H9 (cell line): ENCODE measurements around the gene CFAP73. TPM values are rescaled to one million over a fixed set of nuclear protein-coding genes. Genes with fewer than 3 reads are reported as not detected.

Experiments used
- DNase-seq: peaks from one replicate; pipeline ENCODE4 v3.0.0-alpha.2; 2017
- H2AFZ ChIP-seq: one replicate; pipeline ENCODE4 v1.6.1; 2013; ENCODE audit warnings: mild to moderate bottlenecking, low read length, control low read depth, moderate library complexity
- H2AK5ac ChIP-seq: 2 replicates; pipeline ENCODE4 v1.6.1; 2013; ENCODE audit warnings: low read length, control low read depth, mixed read lengths; ENCODE audit not compliant: insufficient read length
- H2BK120ac ChIP-seq: one replicate; pipeline ENCODE4 v1.6.1; 2013; ENCODE audit warnings: low read depth, mild to moderate bottlenecking, low read length, control low read depth, inconsistent platforms; ENCODE audit not compliant: poor library complexity, severe bottlenecking
- H2BK12ac ChIP-seq: 2 replicates; pipeline ENCODE4 v1.6.1; 2013; ENCODE audit warnings: low read length, control low read depth, mixed read lengths, low read depth; ENCODE audit not compliant: insufficient read length
- H2BK15ac ChIP-seq: 2 replicates; pipeline ENCODE4 v1.6.1; 2013; ENCODE audit warnings: low read depth, low read length, control low read depth
- H2BK20ac ChIP-seq: one replicate; pipeline ENCODE4 v1.6.1; 2013; ENCODE audit warnings: low read depth, mild to moderate bottlenecking, low read length, control low read depth, inconsistent platforms; ENCODE audit not compliant: poor library complexity, severe bottlenecking
- H2BK5ac ChIP-seq: 2 replicates; pipeline ENCODE4 v1.6.1; 2013; ENCODE audit warnings: low read length, control low read depth, mixed read lengths; ENCODE audit not compliant: insufficient read length
- H3K14ac ChIP-seq: 2 replicates; pipeline ENCODE4 v1.6.1; 2013; ENCODE audit warnings: low read length, control low read depth; ENCODE audit not compliant: insufficient read depth
- H3K18ac ChIP-seq: 2 replicates; pipeline ENCODE4 v1.6.1; 2013; ENCODE audit warnings: low read depth, mild to moderate bottlenecking, mixed read lengths, low read length, control low read depth; ENCODE audit not compliant: insufficient read length
- H3K23ac ChIP-seq: 2 replicates; pipeline ENCODE4 v1.6.1; 2013; ENCODE audit warnings: low read length, control low read depth, mixed read lengths, low read depth; ENCODE audit not compliant: insufficient read length
- H3K23me2 ChIP-seq: 2 replicates; pipeline ENCODE4 v1.6.1; 2013; ENCODE audit warnings: low read depth, mild to moderate bottlenecking, mixed read lengths, low read length, control low read depth; ENCODE audit not compliant: insufficient read length, poor library complexity, severe bottlenecking
- H3K27ac ChIP-seq: 2 replicates; pipeline ENCODE4 v1.5.1; 2013; ENCODE audit warnings: low read length, control low read depth, mixed read lengths, low read depth; ENCODE audit not compliant: insufficient read length
- H3K27me3 ChIP-seq: 2 replicates; pipeline ENCODE4 v1.6.1; 2013; ENCODE audit warnings: low read length, control low read depth, inconsistent platforms; ENCODE audit not compliant: insufficient read depth
- H3K4ac ChIP-seq: 2 replicates; pipeline ENCODE4 v1.6.1; 2013; ENCODE audit warnings: low read depth, mild to moderate bottlenecking, control low read depth, inconsistent platforms, low read length, moderate library complexity
- H3K4me1 ChIP-seq: 2 replicates; pipeline ENCODE4 v1.6.1; 2013; ENCODE audit warnings: low read length, control low read depth, inconsistent platforms; ENCODE audit not compliant: insufficient read depth
- H3K4me2 ChIP-seq: 2 replicates; pipeline ENCODE4 v1.6.1; 2013; ENCODE audit warnings: low read length, control low read depth, mixed read lengths; ENCODE audit not compliant: insufficient read length, insufficient read depth
- H3K56ac ChIP-seq: 2 replicates; pipeline ENCODE4 v1.6.1; 2013; ENCODE audit warnings: low read depth, mild to moderate bottlenecking, mixed read lengths, low read length, control low read depth; ENCODE audit not compliant: insufficient read length
- H3K79me1 ChIP-seq: 2 replicates; pipeline ENCODE4 v1.6.1; 2013; ENCODE audit warnings: low read depth, mild to moderate bottlenecking, moderate library complexity, low read length, control low read depth, inconsistent platforms; ENCODE audit not compliant: insufficient read depth, poor library complexity, severe bottlenecking
- H3K79me2 ChIP-seq: 2 replicates; pipeline ENCODE4 v1.6.1; 2013; ENCODE audit warnings: low read length, control low read depth, inconsistent platforms; ENCODE audit not compliant: insufficient read depth
- H3K9ac ChIP-seq: 2 replicates; pipeline ENCODE4 v1.6.1; 2013; ENCODE audit warnings: low read length, control low read depth, mixed read lengths; ENCODE audit not compliant: insufficient read length; ENCODE audit errors: extremely low read depth
- H3K9me3 ChIP-seq: one replicate; pipeline ENCODE4 v1.6.1; 2013; ENCODE audit warnings: low read depth, low read length, inconsistent platforms; ENCODE audit not compliant: control insufficient read depth
- H3T11ph ChIP-seq: one replicate; pipeline ENCODE4 v1.6.1; 2013; ENCODE audit warnings: mild to moderate bottlenecking, low read length, control low read depth, inconsistent platforms
- H4K20me1 ChIP-seq: one replicate; pipeline ENCODE4 v1.6.1; 2013; ENCODE audit not compliant: control insufficient read depth, insufficient read length, insufficient read depth
- H4K5ac ChIP-seq: 2 replicates; pipeline ENCODE4 v1.6.1; 2013; ENCODE audit warnings: low read depth, mild to moderate bottlenecking, mixed read lengths, low read length, control low read depth; ENCODE audit not compliant: insufficient read length
- H4K8ac ChIP-seq: replicated peaks from 2 replicates; pipeline ENCODE4 v1.6.1; 2013; ENCODE audit warnings: low read length, control low read depth, mixed read lengths, low read depth; ENCODE audit not compliant: insufficient read length
- H4K91ac ChIP-seq: 2 replicates; pipeline ENCODE4 v1.6.1; 2013; ENCODE audit warnings: low read depth, mild to moderate bottlenecking, moderate library complexity, mixed read lengths, low read length, control low read depth; ENCODE audit not compliant: insufficient read length
- H3K27ac Mint-ChIP-seq, 3 experiments: 2 replicates in 2 of 3; 3 replicates in 1 of 3; pipeline ENCODE4 v1.8.0; 2020 to 2021; ENCODE audit warnings: mixed read lengths in 3 of 3, mild to moderate bottlenecking in 1 of 3, moderate library complexity in 1 of 3
- H3K27me3 Mint-ChIP-seq: 2 replicates; pipeline ENCODE4 v1.8.0; 2021; ENCODE audit warnings: low read depth, mild to moderate bottlenecking, moderate library complexity, mixed read lengths
- H3K36me3 Mint-ChIP-seq, 3 experiments: 2 replicates in 2 of 3; 3 replicates in 1 of 3; pipeline ENCODE4 v1.8.0; 2020 to 2021; ENCODE audit warnings: low read depth in 3 of 3, mixed read lengths in 3 of 3; ENCODE audit not compliant: insufficient read depth in 1 of 3
- H3K4me1 Mint-ChIP-seq, 2 experiments: 2 replicates each; pipeline ENCODE4 v1.8.0; 2020; ENCODE audit warnings: mixed read lengths in 2 of 2
- H3K4me3 Mint-ChIP-seq, 2 experiments: 2 replicates in 1 of 2; 3 replicates in 1 of 2; pipeline ENCODE4 v1.8.0; 2020 to 2021; ENCODE audit warnings: mild to moderate bottlenecking in 2 of 2, mixed read lengths in 2 of 2, moderate library complexity in 1 of 2
- H3K9me3 Mint-ChIP-seq, 2 experiments: 2 replicates in 1 of 2; 3 replicates in 1 of 2; pipeline ENCODE4 v1.8.0; 2020; ENCODE audit warnings: mild to moderate bottlenecking in 2 of 2, mixed read lengths in 2 of 2, moderate library complexity in 1 of 2
- WGBS: extraction: QIAGEN DNeasy Blood & Tissue Kit; methylation state at CpG from one replicate; pipeline ENCODE4 v1.1.7; 2013; ENCODE audit warnings: missing lambda C conversion rate, low lambda C conversion rate, mixed read lengths; ENCODE audit not compliant: insufficient read length; ENCODE audit errors: extremely low coverage; 5-methylcytosine and 5-hydroxymethylcytosine counted together
- total RNA-seq: library from RNA; stranded (reverse); gene quantifications from 2 replicates; pipeline ENCODE4 v1.2.1, GENCODE V29; 2021
- TF ChIP-seq, protein P1 (sequence below): fragments of 200-600 bp; sonication (generic); conservative IDR thresholded peaks from 3 replicates; pipeline ENCODE4 v1.8.0; 2021; ENCODE audit warnings: antibody characterized with exemption, mild to moderate bottlenecking

The CFAP73 gene
- total RNA-seq, 1 experiment from 2014 or later: not detected

- Mint-ChIP-seq H3K4me3 (no peak overlapping the region), H3K27me3 (no peaks in the 10 kb centered on the region; the same call in 1 of the 2 replicates), H3K27ac (peak overlapping the region in 2 of 3 experiments; percentile 28 to 33; a peak in 2 of 7 replicates), H3K9me3 (peaks cover 0 to 6% of the 10 kb centered on the region in 2 experiments; a peak in 1 of 5 replicates), H3K36me3 (peaks cover 2 to 13% (median 6%) of the 10 kb centered on the region in 3 experiments; a peak in 6 of 7 replicates), H3K4me1 (peaks cover 12 to 14% of the 10 kb centered on the region in 2 experiments)
- Histone ChIP-seq H4K8ac (no peak overlapping the region), H2BK20ac (no peak overlapping the region), H3K9me3 (no peaks in the 10 kb centered on the region), H2AK5ac (no peak overlapping the region), H2BK15ac (no peak overlapping the region), H3K9ac (no peak overlapping the region), H3K79me2 (no peaks in the 10 kb centered on the region), H3K23me2 (no peaks in the 10 kb centered on the region), H2BK12ac (no peak overlapping the region), H3K56ac (no peak overlapping the region), H3K18ac (no peak overlapping the region), H4K91ac (no peak overlapping the region), H3T11ph (no peak overlapping the region), H3K4me1 (peaks cover 3% of the 10 kb centered on the region; the same call in 1 of the 2 replicates), H3K79me1 (no peaks in the 10 kb centered on the region), H3K27me3 (no peaks in the 10 kb centered on the region), H3K4me2 (no peak overlapping the region), H3K23ac (no peak overlapping the region), H2BK5ac (no peak overlapping the region), H3K27ac (no peak overlapping the region), H2BK120ac (no peak overlapping the region), H3K14ac (no peak overlapping the region), H4K5ac (no peak overlapping the region), H4K20me1 (no peaks in the 10 kb centered on the region), H2AFZ (no peak overlapping the region), H3K4ac (no peak overlapping the region)
- no peak for DNase-seq
- WGBS: no CpG with 5 or more reads among the region's 6 CpGs
- TF ChIP-seq, protein P1, sequence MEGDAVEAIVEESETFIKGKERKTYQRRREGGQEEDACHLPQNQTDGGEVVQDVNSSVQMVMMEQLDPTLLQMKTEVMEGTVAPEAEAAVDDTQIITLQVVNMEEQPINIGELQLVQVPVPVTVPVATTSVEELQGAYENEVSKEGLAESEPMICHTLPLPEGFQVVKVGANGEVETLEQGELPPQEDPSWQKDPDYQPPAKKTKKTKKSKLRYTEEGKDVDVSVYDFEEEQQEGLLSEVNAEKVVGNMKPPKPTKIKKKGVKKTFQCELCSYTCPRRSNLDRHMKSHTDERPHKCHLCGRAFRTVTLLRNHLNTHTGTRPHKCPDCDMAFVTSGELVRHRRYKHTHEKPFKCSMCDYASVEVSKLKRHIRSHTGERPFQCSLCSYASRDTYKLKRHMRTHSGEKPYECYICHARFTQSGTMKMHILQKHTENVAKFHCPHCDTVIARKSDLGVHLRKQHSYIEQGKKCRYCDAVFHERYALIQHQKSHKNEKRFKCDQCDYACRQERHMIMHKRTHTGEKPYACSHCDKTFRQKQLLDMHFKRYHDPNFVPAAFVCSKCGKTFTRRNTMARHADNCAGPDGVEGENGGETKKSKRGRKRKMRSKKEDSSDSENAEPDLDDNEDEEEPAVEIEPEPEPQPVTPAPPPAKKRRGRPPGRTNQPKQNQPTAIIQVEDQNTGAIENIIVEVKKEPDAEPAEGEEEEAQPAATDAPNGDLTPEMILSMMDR: no peak
Observed at GRCh38 chr12:113207613-113208040, 58.1 kb downstream of the CFAP73 start.
